ENCODE results near the gene CTU2.

CTU2 gene

GRCh38 chr16:88684569-88685155 lies 21.6 kb upstream of the CTU2 start:
- H3K9me3 Mint-ChIP-seq, result no peaks in the 10 kb centered on the region
- no peak overlapping the region for H3K27ac Mint-ChIP-seq
- peaks cover 79% of the 10 kb centered on the region for H3K27me3 Mint-ChIP-seq (ENCODE audit: low read depth)
- no peak for TF ChIP-seq CTCF (IDR thresholded peaks at IDR 0.05; ENCODE audit: unreplicated experiment in 3 of 3)
- no peak overlapping the region for H3K4me3 Mint-ChIP-seq
- no peaks in the 10 kb centered on the region for H3K36me3 Mint-ChIP-seq (ENCODE audit: low read depth)
- no peaks in the 10 kb centered on the region for H3K4me1 Mint-ChIP-seq

- peak; percentile 35 to 53 (median 37) for TF ChIP-seq CTCF (IDR thresholded peaks at IDR 0.05; ENCODE audit: unreplicated experiment in 3 of 3)
- H3K9me3 Mint-ChIP-seq, result no peaks in the 10 kb centered on the region
- H3K36me3 Mint-ChIP-seq (ENCODE audit: low read depth), result no peaks in the 10 kb centered on the region
- peaks cover 81% of the 10 kb centered on the region for H3K27me3 Mint-ChIP-seq (ENCODE audit: low read depth)
- H3K4me1 Mint-ChIP-seq, result no peaks in the 10 kb centered on the region
- no peak overlapping the region for H3K27ac Mint-ChIP-seq
- H3K4me3 Mint-ChIP-seq, result peak overlapping the region in 2 of 3 experiments; percentile 21 to 70
These were observed 20.9 kb upstream of the CTU2 start for GRCh38 chr16:88685156-88686061.

GRCh38 chr16:88686062-88686438 lies 20.3 kb upstream of the CTU2 start:
- no peaks in the 10 kb centered on the region for H3K36me3 Mint-ChIP-seq (ENCODE audit: low read depth)
- TF ChIP-seq CTCF (IDR thresholded peaks at IDR 0.05; ENCODE audit: unreplicated experiment in 3 of 3), result no peak
- H3K27ac Mint-ChIP-seq, result no peak overlapping the region
- H3K4me1 Mint-ChIP-seq, result no peaks in the 10 kb centered on the region
- H3K4me3 Mint-ChIP-seq, result peak overlapping the region in 2 of 3 experiments; percentile 56 to 70
- H3K27me3 Mint-ChIP-seq (ENCODE audit: low read depth), result peaks cover 87% of the 10 kb centered on the region
- no peaks in the 10 kb centered on the region for H3K9me3 Mint-ChIP-seq

GRCh38 chr16:88686439-88687253 lies 19.7 kb upstream of the CTU2 start, which contains the start of gene SNAI3:
Gene SNAI3 (minus strand): TSS chr16:88686507. CDS start chr16:88686406, 101 bp downstream.
- Mint-ChIP-seq H3K4me1 (no peaks in the 10 kb centered on the region), H3K27ac (no peak within 1 kb of the TSS), H3K36me3 (ENCODE audit: low read depth) (no peaks in the 10 kb centered on the region), H3K9me3 (no peaks in the 10 kb centered on the region), H3K4me3 (peak within 1 kb of the TSS in 2 of 3 experiments; percentile 56 to 70), H3K27me3 (ENCODE audit: low read depth) (peaks cover 86% of the 10 kb centered on the region)
- no peak for TF ChIP-seq CTCF (IDR thresholded peaks at IDR 0.05; ENCODE audit: unreplicated experiment in 3 of 3)

GRCh38 chr16:88687254-88687576 lies 19.1 kb upstream of the CTU2 start:
- Mint-ChIP-seq H3K4me1 (no peaks in the 10 kb centered on the region), H3K9me3 (no peaks in the 10 kb centered on the region), H3K27me3 (ENCODE audit: low read depth) (peaks cover 80% of the 10 kb centered on the region), H3K4me3 (no peak overlapping the region), H3K36me3 (ENCODE audit: low read depth) (no peaks in the 10 kb centered on the region), H3K27ac (no peak overlapping the region)
- no peak for TF ChIP-seq CTCF (IDR thresholded peaks at IDR 0.05; ENCODE audit: unreplicated experiment in 3 of 3)

Measured in nephron (organoid).